ENCODE data around the gene RITA1. TPM values are rescaled to one million over a fixed set of nuclear protein-coding genes. Genes with fewer than 3 reads are reported as not detected.

Gene RITA1
- total RNA-seq, 1 experiment from 2014 or later: 20.7 TPM

DNA sequence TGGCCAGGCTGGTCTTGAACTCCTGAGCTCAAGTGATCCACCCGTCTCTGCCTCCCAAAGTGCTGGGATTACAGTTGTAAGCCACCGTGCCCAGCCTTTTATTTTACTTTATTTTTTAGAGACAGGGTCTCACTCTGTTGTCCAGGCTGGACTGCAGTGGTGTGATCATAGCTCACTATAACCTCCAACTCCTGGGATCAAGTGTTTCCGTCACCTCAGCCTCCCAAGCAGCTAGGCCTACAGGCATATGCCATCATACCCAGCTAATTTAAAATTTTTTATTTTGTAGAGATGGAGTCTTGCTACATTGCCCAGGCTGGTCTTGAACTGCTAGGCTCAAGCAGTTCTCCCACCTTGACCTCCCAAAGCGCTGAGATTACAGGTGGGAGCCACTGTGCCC, 39.4 kb downstream of the RITA1 start:
- no peaks in the 10 kb centered on the region for H3K9me2 ChIP-seq (ENCODE audit: insufficient read depth)
- TF ChIP-seq POLR2AphosphoS5 (IDR thresholded peaks at IDR 0.05; ENCODE audit: low read depth, low read length): no peak
- no peaks in the 10 kb centered on the region for H3K27me3 ChIP-seq (ENCODE audit: insufficient read depth, low read length)
- ChIA-PET RAD21 (ENCODE audit: low non-redundant PET in 1 of 2, low total read pairs in 2 of 2, uncharacterized antibody in 2 of 2, unreplicated experiment in 2 of 2) (no interaction called here), CTCF (no interaction called here), POLR2A (no interaction called here)
- H3K27ac ChIP-seq (ENCODE audit: low read depth, low read length): no peak overlapping the region
- BruUV-seq (replicated peaks): no TSS peak
- H3K36me3 ChIP-seq (ENCODE audit: control insufficient read depth in 1 of 2, insufficient read depth in 2 of 2, low read length in 2 of 2): peaks cover 0 to 5% of the 10 kb centered on the region in 2 experiments; a peak in 1 of 4 replicates
- no peaks in the 10 kb centered on the region for H4K20me1 ChIP-seq (ENCODE audit: insufficient read depth)
- H3K79me2 ChIP-seq (ENCODE audit: insufficient read depth, low read length): peaks cover 24% of the 10 kb centered on the region
- intact Hi-C loops (cut with micrococcal nuclease): no loop called here
- no peak overlapping the region for H3K4me2 ChIP-seq (ENCODE audit: low read length)
- ATAC-seq: no peak
- no peak for DNase-seq (ENCODE audit: low read depth, low spot score)
- no peaks in the 10 kb centered on the region for H3K9me3 ChIP-seq (ENCODE audit: control insufficient read depth in 1 of 2, insufficient read depth in 1 of 2, low read depth in 1 of 2, low read length in 2 of 2)
- H3K4me1 ChIP-seq (ENCODE audit: control insufficient read depth in 1 of 2, insufficient read depth in 2 of 2, low read length in 2 of 2): peaks cover 20 to 37% of the 10 kb centered on the region in 2 experiments; a peak in 3 of 4 replicates
- no peak overlapping the region for H3K9ac ChIP-seq (ENCODE audit: low read length)
- H3K4me3 ChIP-seq (replicated peaks in 1 of 2; ENCODE audit: low read depth in 1 of 2, low read length in 2 of 2): no peak overlapping the region
- no peak overlapping the region for H2AFZ ChIP-seq (ENCODE audit: low read depth, low read length, poor library complexity, severe bottlenecking)

DNA sequence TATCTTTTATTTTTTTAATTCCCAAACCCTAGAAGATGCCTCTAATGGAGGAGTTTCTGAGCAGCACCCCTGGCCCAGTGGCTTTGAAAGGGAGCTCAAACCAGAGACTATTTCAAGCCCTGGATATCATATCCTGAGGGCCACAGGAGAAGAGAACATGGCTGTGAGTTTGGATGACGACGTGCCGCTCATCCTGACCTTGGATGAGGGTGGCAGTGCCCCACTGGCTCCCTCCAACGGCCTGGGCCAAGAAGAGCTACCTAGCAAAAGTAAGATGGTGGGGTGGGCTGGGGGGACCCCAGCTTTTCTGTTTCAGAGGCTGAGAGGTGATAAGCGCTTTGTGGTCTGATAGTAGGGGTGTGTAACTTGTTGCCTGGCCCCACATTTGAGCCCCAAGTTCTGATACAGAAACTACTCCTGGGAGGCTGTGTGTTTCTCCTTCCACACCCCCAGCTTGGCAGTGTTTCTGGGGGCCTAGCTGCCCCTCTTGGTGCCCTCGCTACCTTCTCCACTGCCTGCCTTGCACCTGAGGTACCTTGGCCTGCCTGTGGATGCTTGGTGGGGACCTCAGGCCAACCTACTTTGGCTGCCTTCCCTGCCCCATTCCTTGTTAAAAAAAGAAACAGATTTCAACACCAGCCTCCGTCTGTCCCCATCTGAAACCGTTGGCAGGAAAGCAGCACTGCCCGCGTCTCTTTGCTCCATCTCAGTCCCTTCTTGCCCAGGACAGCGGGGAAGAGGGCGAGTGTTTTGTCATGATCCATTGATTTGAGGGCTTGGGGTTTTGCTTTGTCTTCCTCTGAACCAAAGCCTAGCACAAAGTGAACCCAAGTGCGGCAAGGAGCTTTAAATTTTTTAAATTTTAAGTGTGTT, 41.4 kb downstream of the RITA1 start:
- POLR2A ChIA-PET: no interaction called here
- Histone ChIP-seq H3K4me2 (ENCODE audit: low read length) (no peak overlapping the region), H3K27me3 (ENCODE audit: insufficient read depth, low read length) (no peaks in the 10 kb centered on the region), H3K36me3 (ENCODE audit: control insufficient read depth in 1 of 2, insufficient read depth in 2 of 2, low read length in 2 of 2) (peaks cover 2 to 15% of the 10 kb centered on the region in 2 experiments; a peak in 3 of 4 replicates), H3K9ac (ENCODE audit: low read length) (no peak overlapping the region), H2AFZ (ENCODE audit: low read depth, low read length, poor library complexity, severe bottlenecking) (no peak overlapping the region), H3K4me3 (replicated peaks in 1 of 2; ENCODE audit: low read depth in 1 of 2, low read length in 2 of 2) (no peak overlapping the region), H3K9me3 (ENCODE audit: control insufficient read depth in 1 of 2, insufficient read depth in 1 of 2, low read depth in 1 of 2, low read length in 2 of 2) (no peaks in the 10 kb centered on the region), H4K20me1 (ENCODE audit: insufficient read depth) (no peaks in the 10 kb centered on the region), H3K27ac (ENCODE audit: low read depth, low read length) (no peak overlapping the region), H3K9me2 (ENCODE audit: insufficient read depth) (no peaks in the 10 kb centered on the region), H3K79me2 (ENCODE audit: insufficient read depth, low read length) (peaks cover 18% of the 10 kb centered on the region), H3K4me1 (ENCODE audit: control insufficient read depth in 1 of 2, insufficient read depth in 2 of 2, low read length in 2 of 2) (peaks cover 36 to 52% of the 10 kb centered on the region in 2 experiments)
- DNase-seq (ENCODE audit: low read depth, low spot score): no peak
- CTCF ChIA-PET: no interaction called here
- RAD21 ChIA-PET (ENCODE audit: low non-redundant PET in 1 of 2, low total read pairs in 2 of 2, uncharacterized antibody in 2 of 2, unreplicated experiment in 2 of 2): no interaction called here
- intact Hi-C loops (cut with micrococcal nuclease): no loop called here
- ATAC-seq: no peak
- no TSS peak for BruUV-seq (replicated peaks)
- TF ChIP-seq POLR2AphosphoS5 (IDR thresholded peaks at IDR 0.05; ENCODE audit: low read depth, low read length): no peak
- TF ChIP-seq, protein P1, sequence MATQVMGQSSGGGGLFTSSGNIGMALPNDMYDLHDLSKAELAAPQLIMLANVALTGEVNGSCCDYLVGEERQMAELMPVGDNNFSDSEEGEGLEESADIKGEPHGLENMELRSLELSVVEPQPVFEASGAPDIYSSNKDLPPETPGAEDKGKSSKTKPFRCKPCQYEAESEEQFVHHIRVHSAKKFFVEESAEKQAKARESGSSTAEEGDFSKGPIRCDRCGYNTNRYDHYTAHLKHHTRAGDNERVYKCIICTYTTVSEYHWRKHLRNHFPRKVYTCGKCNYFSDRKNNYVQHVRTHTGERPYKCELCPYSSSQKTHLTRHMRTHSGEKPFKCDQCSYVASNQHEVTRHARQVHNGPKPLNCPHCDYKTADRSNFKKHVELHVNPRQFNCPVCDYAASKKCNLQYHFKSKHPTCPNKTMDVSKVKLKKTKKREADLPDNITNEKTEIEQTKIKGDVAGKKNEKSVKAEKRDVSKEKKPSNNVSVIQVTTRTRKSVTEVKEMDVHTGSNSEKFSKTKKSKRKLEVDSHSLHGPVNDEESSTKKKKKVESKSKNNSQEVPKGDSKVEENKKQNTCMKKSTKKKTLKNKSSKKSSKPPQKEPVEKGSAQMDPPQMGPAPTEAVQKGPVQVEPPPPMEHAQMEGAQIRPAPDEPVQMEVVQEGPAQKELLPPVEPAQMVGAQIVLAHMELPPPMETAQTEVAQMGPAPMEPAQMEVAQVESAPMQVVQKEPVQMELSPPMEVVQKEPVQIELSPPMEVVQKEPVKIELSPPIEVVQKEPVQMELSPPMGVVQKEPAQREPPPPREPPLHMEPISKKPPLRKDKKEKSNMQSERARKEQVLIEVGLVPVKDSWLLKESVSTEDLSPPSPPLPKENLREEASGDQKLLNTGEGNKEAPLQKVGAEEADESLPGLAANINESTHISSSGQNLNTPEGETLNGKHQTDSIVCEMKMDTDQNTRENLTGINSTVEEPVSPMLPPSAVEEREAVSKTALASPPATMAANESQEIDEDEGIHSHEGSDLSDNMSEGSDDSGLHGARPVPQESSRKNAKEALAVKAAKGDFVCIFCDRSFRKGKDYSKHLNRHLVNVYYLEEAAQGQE (IDR thresholded peaks at IDR 0.05; ENCODE audit: low read depth): no peak
- TF ChIP-seq SP1 (IDR thresholded peaks at IDR 0.05; ENCODE audit: low read depth): no peak
- no peak for TF ChIP-seq SRF (IDR thresholded peaks at IDR 0.05; ENCODE audit: low read depth)
- TF ChIP-seq ZNF274 (IDR thresholded peaks at IDR 0.05; ENCODE audit: low read depth, low read length): no peak
- no peak for TF ChIP-seq ZFX (IDR thresholded peaks at IDR 0.05)
- TF ChIP-seq RAD21 (IDR thresholded peaks at IDR 0.05; ENCODE audit: low read depth): no peak
- TF ChIP-seq TCF7L2 (IDR thresholded peaks at IDR 0.05; ENCODE audit: borderline replicate concordance, extremely low read depth, insufficient read depth, insufficient read length): no peak
- no peak for TF ChIP-seq YY1 (IDR thresholded peaks at IDR 0.05; ENCODE audit: extremely low read depth, insufficient replicate concordance, low read depth, low read length)
- TF ChIP-seq EZH2 (IDR thresholded peaks at IDR 0.05): no peak
- TF ChIP-seq, protein P2, sequence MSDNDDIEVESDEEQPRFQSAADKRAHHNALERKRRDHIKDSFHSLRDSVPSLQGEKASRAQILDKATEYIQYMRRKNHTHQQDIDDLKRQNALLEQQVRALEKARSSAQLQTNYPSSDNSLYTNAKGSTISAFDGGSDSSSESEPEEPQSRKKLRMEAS (IDR thresholded peaks at IDR 0.05): no peak
- no peak for TF ChIP-seq FOSL1 (IDR thresholded peaks at IDR 0.05; ENCODE audit: low read depth)
- TF ChIP-seq CEBPB (IDR thresholded peaks at IDR 0.05; ENCODE audit: low read depth): no peak
- no peak for TF ChIP-seq ELF1 (IDR thresholded peaks at IDR 0.05; ENCODE audit: borderline replicate concordance, low read depth)
- TF ChIP-seq, protein P3, sequence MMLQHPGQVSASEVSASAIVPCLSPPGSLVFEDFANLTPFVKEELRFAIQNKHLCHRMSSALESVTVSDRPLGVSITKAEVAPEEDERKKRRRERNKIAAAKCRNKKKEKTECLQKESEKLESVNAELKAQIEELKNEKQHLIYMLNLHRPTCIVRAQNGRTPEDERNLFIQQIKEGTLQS (IDR thresholded peaks at IDR 0.05): no peak
- TF ChIP-seq SIN3A (IDR thresholded peaks at IDR 0.05; ENCODE audit: low read depth): no peak
- no peak for TF ChIP-seq EZH2phosphoT487 (IDR thresholded peaks at IDR 0.05; ENCODE audit: borderline replicate concordance)
- no peak for TF ChIP-seq JUND (IDR thresholded peaks at IDR 0.05)
